Small intestine (tissue), 7 donors: ENCODE measurements around the gene GPRC5B. TPM values are rescaled to one million over a fixed set of nuclear protein-coding genes. Genes with fewer than 3 reads are reported as not detected.

Experiments
- DNase-seq, 2 donors: peaks; one replicate each; pipeline versions ENCODE4 v3.0.0 to v3.0.0-alpha.2; 2013
- FAIRE-seq: peaks from 2 replicates; lab custom pipeline; 2012; peaks lifted over from hg19 to GRCh38; lab: Jason Lieb, UNC
- H3K27ac ChIP-seq, 3 donors: one replicate each; pipeline ENCODE4 v1.5.1; 2013; ENCODE audit warnings: low read length in 2 of 3, mild to moderate bottlenecking in 2 of 3, control low read depth in 1 of 3, inconsistent platforms in 1 of 3, low read depth in 1 of 3, moderate library complexity in 1 of 3
- H3K27me3 ChIP-seq, 3 donors: one replicate each; pipeline ENCODE4 v1.6.1; 2013; ENCODE audit warnings: low read length in 3 of 3, inconsistent platforms in 1 of 3; ENCODE audit not compliant: control insufficient read depth in 3 of 3, insufficient read depth in 3 of 3
- H3K36me3 ChIP-seq, 3 donors: one replicate each; pipeline ENCODE4 v1.6.1; 2013; ENCODE audit warnings: low read length in 3 of 3, inconsistent platforms in 1 of 3, low read depth in 1 of 3, mild to moderate bottlenecking in 1 of 3, moderate library complexity in 1 of 3; ENCODE audit not compliant: control insufficient read depth in 3 of 3, insufficient read depth in 2 of 3
- H3K4me1 ChIP-seq, 3 donors: one replicate each; pipeline ENCODE4 v1.6.1; 2013; ENCODE audit warnings: low read length in 2 of 3, inconsistent platforms in 1 of 3, low read depth in 1 of 3, mild to moderate bottlenecking in 1 of 3, moderate library complexity in 1 of 3; ENCODE audit not compliant: control insufficient read depth in 3 of 3, insufficient read depth in 2 of 3
- H3K4me3 ChIP-seq, 3 donors: one replicate each; pipeline ENCODE4 v1.5.1; 2013; ENCODE audit warnings: low read length in 3 of 3, control low read depth in 1 of 3, inconsistent platforms in 1 of 3, low read depth in 1 of 3, mild to moderate bottlenecking in 1 of 3, moderate library complexity in 1 of 3
- H3K9me3 ChIP-seq, 2 donors: one replicate each; pipeline ENCODE4 v1.6.1; 2013; ENCODE audit warnings: low read depth in 1 of 2, low read length in 1 of 2; ENCODE audit not compliant: control insufficient read depth in 2 of 2, insufficient read depth in 1 of 2
- WGBS, 3 donors: extraction: QIAGEN DNeasy Blood & Tissue Kit; methylation state at CpG; one replicate each; pipeline ENCODE4 v1.1.7; 2013; 5-methylcytosine and 5-hydroxymethylcytosine counted together
- polyA plus RNA-seq, 4 donors: library from polyadenylated mRNA; stranded (reverse) in 3 of 4; unstranded in 1 of 4; fragments of 200-250 nt in 3 of 4; fragments of 120-200 nt in 1 of 4; gene quantifications; one replicate each; pipeline versions ENCODE4 v1.2.1 to v1.2.3, GENCODE V29; 2013
- donor health status: healthy with polysubstance abuse.
- donor health status: control.
- donor health status: control.
- donor health status: Bipolar disorder and iron deficiency.
- donor health status: healthy.

GPRC5B gene
- polyA plus RNA-seq, 4 donors, result 0.22 to 44.0 (median 9.2) TPM

DNA sequence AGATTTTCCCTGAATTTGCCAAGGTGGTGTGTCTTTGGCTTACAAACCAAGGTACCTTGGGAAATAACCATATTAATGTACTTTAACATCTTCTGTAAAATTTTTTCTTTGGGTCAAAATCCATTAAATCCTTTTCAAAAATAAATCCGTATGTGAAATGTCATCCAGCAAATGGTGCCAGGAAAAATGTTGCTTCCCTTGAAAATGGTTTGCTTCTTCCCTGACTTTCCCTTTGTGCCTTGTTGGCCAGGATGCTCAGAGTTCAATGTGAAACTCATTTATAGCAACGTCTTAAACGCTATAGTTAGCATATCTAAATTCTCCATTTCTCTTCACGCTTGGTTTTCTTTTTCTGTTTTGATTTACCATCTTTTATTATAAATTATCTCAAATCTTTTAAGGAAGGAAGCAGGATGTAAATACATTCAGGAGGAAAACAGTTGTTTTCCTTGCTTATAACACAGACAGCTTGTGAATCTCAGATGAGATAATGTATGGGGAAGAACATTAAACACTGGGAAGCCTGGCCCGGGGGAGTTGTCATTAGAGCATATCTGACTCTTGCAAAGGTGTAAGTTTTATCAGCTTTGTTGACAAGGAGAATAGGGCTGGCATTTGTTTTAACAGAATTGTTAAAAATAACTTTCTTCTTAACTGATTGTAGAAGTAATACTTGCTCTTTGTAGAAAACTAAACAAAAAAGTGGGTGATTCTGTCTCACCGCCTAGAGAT, 42.1 kb downstream of the GPRC5B start:
- H3K4me1 ChIP-seq, result no peaks in the 10 kb centered on the region
- DNase-seq, result no peak
- WGBS, 3 donors, result 67 to 73% (median 72%) methylated on average over 6 of the region's 6 CpGs
- H3K9me3 ChIP-seq, result no peaks in the 10 kb centered on the region
- no peak overlapping the region for H3K4me3 ChIP-seq
- H3K27ac ChIP-seq, result no peak overlapping the region
- H3K36me3 ChIP-seq, result no peaks in the 10 kb centered on the region
- no peak for FAIRE-seq
- no peaks in the 10 kb centered on the region for H3K27me3 ChIP-seq

DNA sequence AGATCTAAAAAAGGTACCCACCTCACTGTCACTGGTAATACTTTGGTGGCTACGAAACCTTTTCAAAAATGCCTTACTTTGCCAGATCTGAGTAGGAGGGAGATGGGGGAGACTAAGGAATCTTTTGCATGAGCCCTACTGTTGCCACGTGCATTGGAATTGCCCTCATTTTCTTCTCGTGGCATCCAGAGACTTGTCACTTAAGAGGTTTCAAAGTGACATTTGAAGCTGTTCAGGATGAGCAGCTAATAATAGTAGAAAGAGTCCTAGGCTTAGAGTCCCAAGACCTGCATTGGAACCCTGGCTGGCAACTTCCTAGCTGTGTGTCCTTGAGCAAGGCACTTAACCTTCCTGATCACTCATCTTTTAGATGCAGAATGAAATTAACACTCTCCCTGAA, 43.5 kb downstream of the GPRC5B start:
- no peak overlapping the region for H3K27ac ChIP-seq
- no peaks in the 10 kb centered on the region for H3K9me3 ChIP-seq
- 80 to 89% (median 87%) methylated on average over 3 of the region's 3 CpGs for WGBS, 3 donors
- H3K27me3 ChIP-seq, result no peaks in the 10 kb centered on the region
- FAIRE-seq (no peak), DNase-seq (no peak)
- no peaks in the 10 kb centered on the region for H3K36me3 ChIP-seq
- H3K4me1 ChIP-seq, result no peaks in the 10 kb centered on the region
- H3K4me3 ChIP-seq, result no peak overlapping the region

DNA sequence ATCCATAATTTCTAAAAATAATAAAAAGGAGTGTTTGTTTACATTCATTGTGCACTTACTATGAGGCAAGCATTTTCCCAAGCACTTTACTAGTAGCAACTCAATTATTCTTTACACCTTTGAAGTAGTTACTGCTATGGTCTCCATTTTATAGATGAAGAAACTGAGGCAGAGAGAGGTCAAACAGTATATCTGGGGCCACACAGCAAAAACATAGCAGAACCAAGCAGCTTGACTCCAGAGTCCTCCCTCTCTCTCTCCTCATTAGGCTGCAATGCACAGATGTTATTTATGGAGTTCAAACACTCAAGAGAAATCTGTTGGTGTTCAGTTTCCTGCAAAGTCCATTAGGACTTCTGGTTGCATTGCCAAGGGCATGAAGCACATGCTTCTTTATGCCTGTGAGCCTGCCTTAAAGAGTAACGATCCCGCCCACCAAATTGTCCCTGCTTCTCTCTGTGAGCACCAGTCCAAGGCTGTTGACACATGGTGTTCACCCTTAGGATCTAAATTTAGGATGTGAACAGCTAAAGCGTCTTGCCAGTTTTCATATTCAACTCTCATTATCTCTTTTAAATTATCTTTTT, 44.0 kb downstream of the GPRC5B start:
- no peaks in the 10 kb centered on the region for H3K4me1 ChIP-seq
- no peaks in the 10 kb centered on the region for H3K36me3 ChIP-seq
- H3K27ac ChIP-seq, result no peak overlapping the region
- no peaks in the 10 kb centered on the region for H3K9me3 ChIP-seq
- 55 to 91% (median 81%) methylated on average over 3 of the region's 3 CpGs for WGBS, 3 donors
- DNase-seq, result no peak
- no peak for FAIRE-seq
- H3K4me3 ChIP-seq, result no peak overlapping the region
- no peaks in the 10 kb centered on the region for H3K27me3 ChIP-seq

DNA sequence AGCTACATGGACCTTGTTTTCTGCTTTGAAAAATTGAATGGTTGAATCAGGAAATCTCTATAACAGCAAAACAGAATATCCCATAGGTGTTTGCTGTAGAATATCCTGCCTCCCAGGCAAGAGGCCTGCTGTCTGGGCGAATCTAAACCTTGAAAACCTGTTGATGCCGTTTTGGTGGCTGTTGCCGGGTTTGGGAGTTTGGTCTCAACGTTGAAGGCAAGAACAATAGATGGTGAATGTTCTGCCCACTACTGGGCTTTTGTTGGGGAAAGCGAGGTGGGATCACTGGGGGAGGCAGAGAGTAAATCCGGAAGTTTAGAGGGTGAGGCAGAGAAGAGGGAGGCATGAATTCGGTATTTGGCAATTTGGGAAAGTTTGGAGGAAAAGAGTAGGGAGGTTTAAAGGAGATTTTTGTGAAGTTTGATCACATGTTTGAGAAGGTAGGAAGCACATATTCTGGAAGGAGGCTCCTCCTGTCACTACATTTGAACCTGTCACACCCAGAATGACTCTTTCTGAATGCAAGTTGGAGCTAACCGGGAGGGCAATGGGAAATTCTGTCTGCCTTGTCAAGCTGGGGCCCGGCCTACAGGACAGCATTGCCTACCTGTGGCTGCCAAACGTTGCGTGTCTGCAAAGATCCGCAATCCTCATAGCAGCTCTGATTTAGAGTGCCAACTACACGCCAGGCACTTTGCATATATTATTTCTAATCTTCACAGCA, 46.5 kb downstream of the GPRC5B start:
- Histone ChIP-seq H3K27ac (no peak overlapping the region), H3K9me3 (no peaks in the 10 kb centered on the region), H3K4me1 (no peaks in the 10 kb centered on the region), H3K36me3 (peaks cover 0 to 3% (median 0%) of the 10 kb centered on the region in 3 donors), H3K4me3 (no peak overlapping the region), H3K27me3 (no peaks in the 10 kb centered on the region)
- DNase-seq (no peak), FAIRE-seq (no peak)
- 87 to 91% (median 90%) methylated on average over 13 of the region's 13 CpGs for WGBS, 3 donors

DNA sequence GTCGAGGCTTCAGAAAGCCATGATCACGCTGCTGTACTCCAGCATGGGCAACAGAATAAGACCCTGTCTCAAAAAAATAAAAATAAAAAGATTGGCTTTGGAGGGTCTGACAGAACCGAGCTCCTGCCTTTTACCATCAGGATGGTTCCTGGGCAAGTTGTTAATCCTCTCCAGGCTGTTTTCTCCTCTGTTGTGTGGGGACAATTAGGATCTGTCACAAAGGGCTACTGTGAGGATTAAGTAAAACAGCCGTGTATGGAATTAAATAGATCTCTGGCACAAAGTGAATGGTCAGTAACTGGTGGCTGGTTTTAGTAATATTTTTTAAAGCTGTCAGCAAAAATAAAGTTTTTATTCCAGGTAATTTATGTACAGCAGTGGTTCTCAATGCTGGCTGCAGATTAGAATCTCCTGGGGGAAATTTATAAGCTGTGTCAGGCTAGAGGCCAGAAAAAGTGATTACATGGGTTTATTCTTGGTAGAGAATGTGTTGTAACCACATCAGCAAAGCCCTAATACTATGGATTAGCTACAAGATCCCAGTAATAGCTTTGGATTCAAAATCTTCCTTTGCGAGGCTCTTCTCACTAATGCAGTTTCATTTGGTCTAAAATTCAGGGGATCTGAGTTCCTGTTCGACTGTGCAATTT, 47.2 kb downstream of the GPRC5B start:
- Histone ChIP-seq H3K27ac (no peak overlapping the region), H3K4me3 (no peak overlapping the region), H3K36me3 (peaks cover 0 to 3% (median 0%) of the 10 kb centered on the region in 3 donors), H3K4me1 (no peaks in the 10 kb centered on the region), H3K27me3 (no peaks in the 10 kb centered on the region), H3K9me3 (no peaks in the 10 kb centered on the region)
- WGBS, 3 donors, result 85 to 90% (median 85%) methylated on average over 6 of the region's 6 CpGs
- DNase-seq (no peak), FAIRE-seq (no peak)

DNA sequence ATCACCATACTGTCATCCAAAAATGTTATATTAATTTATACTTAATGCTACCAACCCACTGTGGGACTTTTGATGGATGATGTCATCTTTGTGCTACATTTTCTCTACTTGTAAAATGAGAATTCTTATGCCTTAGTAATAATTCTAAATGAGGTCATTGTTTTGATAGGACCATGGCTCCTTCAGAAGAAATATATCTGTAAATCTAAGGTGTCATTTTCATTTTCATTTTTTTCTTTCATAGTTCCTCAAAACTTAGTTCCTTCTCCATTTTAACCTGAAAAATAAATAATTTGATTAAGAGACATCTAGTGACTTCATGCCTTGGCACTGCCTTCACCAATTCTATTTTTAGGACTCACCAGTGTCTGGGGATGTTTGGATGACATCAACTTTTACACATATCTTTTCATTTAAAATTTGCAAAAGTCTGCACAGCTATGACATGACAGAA, 48.7 kb downstream of the GPRC5B start:
- no peak overlapping the region for H3K4me3 ChIP-seq
- no peaks in the 10 kb centered on the region for H3K27me3 ChIP-seq
- H3K9me3 ChIP-seq, result no peaks in the 10 kb centered on the region
- no peaks in the 10 kb centered on the region for H3K4me1 ChIP-seq
- DNase-seq, result no peak
- FAIRE-seq, result no peak
- H3K27ac ChIP-seq, result no peak overlapping the region
- H3K36me3 ChIP-seq, result peaks cover 0 to 3% (median 0%) of the 10 kb centered on the region in 3 donors

DNA sequence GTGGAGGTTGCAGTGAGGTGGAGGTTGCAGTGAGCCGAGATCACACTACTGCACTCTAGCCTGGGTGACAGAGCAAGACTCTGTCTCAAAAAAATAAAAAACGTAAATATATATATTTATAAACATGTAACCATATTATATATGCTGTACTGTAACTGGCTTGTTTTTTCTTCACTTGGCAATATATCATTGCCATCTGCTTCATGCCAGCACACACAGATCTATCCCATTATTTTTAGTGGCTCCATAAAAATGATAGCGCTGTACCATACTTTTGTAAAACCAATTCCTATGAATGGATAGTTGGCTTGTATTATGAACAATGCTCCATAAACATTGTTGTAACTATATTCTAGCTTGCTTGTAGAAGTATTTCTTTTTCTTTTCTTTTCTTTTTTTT, 49.5 kb downstream of the GPRC5B start:
- H3K27ac ChIP-seq, result no peak overlapping the region
- peaks cover 0 to 1% (median 0%) of the 10 kb centered on the region in 3 donors for H3K4me1 ChIP-seq
- DNase-seq, result no peak
- no peak for FAIRE-seq
- WGBS, 3 donors, result 92 to 95% (median 92%) methylated on average over 3 of the region's 3 CpGs
- no peaks in the 10 kb centered on the region for H3K9me3 ChIP-seq
- no peaks in the 10 kb centered on the region for H3K27me3 ChIP-seq
- H3K4me3 ChIP-seq, result no peak overlapping the region
- H3K36me3 ChIP-seq, result peaks cover 0 to 3% (median 0%) of the 10 kb centered on the region in 3 donors

DNA sequence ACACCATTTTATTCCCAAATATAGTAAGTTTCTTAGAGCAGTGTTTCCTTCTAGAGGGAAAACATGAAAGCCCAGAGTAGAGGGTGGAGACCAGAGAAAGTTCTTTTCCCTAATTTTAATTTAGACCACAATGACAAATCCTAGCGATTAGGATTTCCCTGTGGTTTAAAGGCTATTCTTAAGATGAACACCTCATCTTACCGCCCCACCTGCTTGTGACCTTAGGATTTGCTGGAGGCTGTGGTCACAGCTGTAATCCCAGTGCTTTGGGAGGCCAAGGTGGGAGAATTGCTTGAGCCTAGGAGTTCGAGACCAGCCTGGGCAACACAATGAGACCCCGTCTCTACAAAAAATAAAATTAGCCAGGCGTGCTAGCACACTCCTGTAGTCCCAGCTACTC, 51.1 kb downstream of the GPRC5B start:
- H3K4me3 ChIP-seq, result no peak overlapping the region
- no peak overlapping the region for H3K27ac ChIP-seq
- H3K36me3 ChIP-seq, result peaks cover 0 to 3% (median 0%) of the 10 kb centered on the region in 3 donors
- no peak for FAIRE-seq
- WGBS, 3 donors, result 88 to 93% (median 91%) methylated on average over 5 of the region's 5 CpGs
- peaks cover 0 to 6% (median 0%) of the 10 kb centered on the region in 3 donors for H3K4me1 ChIP-seq
- DNase-seq, result no peak
- no peaks in the 10 kb centered on the region for H3K27me3 ChIP-seq
- H3K9me3 ChIP-seq, result no peaks in the 10 kb centered on the region
